ENCODE measurements around the gene TP53BP1.
"Not testable (repeated sequence)": the region's sequence is repeated elsewhere in the genome, so short reads cannot be mapped to it uniquely, and the experiment has no call there.

TP53BP1 gene

GRCh38 chr15:43406808-43407207, 86.1 kb downstream of the TP53BP1 start:
- no peak for DNase-seq

DNA sequence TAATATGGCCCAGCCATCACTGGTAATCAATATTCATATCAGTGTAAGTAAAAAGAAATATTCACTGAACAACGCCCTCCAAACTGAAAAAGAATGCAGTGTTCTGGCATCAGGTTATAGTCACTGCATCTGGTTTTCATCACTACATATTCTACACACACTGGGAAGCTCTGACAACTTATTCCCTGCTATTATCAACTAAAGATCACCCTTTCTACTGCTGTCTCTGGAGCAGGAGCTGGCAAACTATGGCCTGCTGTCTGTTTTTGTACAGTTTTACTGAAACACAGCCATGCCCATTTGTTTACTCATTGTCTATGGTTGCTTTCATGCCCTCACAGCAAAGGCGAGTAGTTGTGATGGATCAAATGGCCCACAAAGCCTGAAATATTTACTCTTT, 86.8 kb downstream of the TP53BP1 start:
- DNase-seq = no peak

GRCh38 chr15:43404130-43404529, 88.8 kb downstream of the TP53BP1 start:
- no peak for DNase-seq

GRCh38 chr15:43403616-43404015, 89.3 kb downstream of the TP53BP1 start:
- DNase-seq = no peak

- DNase-seq = no peak
These were observed 90.7 kb downstream of the TP53BP1 start for GRCh38 chr15:43402255-43402654.

GRCh38 chr15:43393592-43393991, 99.4 kb downstream of the TP53BP1 start:
- not testable (repeated sequence) for DNase-seq

- DNase-seq = no peak
These were observed 102.2 kb downstream of the TP53BP1 start for GRCh38 chr15:43390723-43391122.

GRCh38 chr15:43383070-43383469, 109.9 kb downstream of the TP53BP1 start:
- no peak for DNase-seq

- no peak for DNase-seq
These were observed 110.6 kb downstream of the TP53BP1 start for GRCh38 chr15:43382310-43382709.

DNA sequence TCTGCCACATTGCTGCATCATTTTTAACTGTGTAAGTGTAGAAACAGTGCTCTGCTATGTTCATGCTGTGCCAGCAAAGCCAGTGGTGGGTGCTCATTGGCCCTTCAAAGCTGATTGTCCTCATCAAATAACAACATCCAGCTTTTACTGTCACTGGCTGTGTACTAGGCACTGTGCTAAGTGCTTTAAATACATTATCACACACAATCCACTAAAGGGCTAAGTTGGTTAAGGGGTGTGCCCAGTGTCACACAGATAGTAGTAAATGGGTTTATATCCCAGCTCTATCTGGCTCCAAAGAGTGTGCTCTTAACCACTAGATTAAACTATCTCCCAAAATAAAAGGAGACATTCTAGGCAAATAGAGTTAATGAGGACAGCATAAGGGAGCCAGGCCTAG, 114.4 kb downstream of the TP53BP1 start:
- no peak for DNase-seq

- DNase-seq = peak; percentile 42
These were observed 116.8 kb downstream of the TP53BP1 start for GRCh38 chr15:43376017-43376705.

GRCh38 chr15:43370975-43371974, 121.7 kb downstream of the TP53BP1 start, which contains the start of the genes TUBGCP4 and ZSCAN29:
TSS of gene TUBGCP4 (plus strand) at chr15:43371101. CDS start at chr15:43371355, 254 bp downstream.
TSS of gene ZSCAN29 (minus strand) at chr15:43371043. CDS start at chr15:43369913, 1,130 bp downstream.
- DNase-seq = peak; percentile 85

DNA sequence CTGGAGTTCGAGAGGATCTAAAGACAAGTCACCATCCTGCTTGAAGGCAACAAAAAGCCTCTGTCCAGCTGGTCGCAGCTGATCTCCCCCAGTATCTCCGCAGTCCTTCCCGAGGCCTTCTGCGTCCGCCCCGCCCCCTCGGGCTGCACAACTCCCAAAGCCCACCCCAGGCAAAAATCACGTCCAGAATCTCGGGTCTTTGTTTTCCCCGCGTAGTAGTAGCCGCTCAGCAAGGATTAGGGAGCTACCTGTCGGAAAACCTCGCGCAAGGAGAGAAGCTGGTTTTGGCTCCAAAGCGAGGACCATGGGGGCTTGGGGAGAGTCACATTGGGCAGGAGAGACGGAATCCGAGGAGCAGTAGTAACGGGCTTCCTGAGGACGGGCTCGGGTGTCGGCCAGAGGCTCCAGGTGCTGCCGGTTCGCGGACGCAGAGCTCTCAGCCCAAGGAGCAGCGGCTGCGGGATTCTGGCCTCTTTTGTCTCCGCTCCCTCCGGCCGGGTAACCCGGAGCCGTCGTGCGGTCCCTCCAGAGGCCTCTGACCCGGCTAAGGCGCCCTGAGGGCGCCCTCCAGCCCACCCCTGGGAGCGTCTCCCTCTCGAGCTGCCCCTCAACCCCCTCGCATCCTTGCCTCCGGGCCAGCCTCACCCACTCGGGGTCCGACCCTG, 122.5 kb downstream of the TP53BP1 start:
- no peak for DNase-seq

DNA sequence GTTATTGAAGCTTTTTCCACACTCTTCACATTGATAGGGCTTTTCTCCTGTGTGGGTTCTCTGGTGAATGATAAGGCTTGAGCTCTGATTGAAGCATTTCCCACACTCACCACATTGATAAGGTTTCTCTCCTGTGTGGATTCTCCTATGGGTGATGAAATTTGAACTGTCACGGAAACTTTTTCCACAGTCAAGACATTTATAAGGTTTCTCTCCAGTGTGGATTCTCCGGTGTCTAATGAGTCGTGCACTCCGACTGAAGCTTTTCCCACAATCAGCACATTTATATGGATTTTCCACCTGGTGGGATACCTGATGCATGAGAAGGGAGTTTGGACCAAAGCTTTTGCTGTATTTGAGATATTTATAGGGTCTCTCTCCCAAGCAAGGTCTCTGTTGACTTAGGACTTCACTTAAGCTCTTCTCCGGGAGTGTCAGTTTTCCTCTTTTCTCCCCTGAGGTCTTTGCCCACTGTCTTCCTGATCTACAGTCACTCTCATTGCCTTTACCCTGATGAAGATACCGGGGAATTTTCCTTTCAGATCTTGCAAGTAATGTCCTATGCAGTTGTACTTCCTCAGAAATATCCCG, 131.5 kb downstream of the TP53BP1 start:
- DNase-seq = no peak

DNA sequence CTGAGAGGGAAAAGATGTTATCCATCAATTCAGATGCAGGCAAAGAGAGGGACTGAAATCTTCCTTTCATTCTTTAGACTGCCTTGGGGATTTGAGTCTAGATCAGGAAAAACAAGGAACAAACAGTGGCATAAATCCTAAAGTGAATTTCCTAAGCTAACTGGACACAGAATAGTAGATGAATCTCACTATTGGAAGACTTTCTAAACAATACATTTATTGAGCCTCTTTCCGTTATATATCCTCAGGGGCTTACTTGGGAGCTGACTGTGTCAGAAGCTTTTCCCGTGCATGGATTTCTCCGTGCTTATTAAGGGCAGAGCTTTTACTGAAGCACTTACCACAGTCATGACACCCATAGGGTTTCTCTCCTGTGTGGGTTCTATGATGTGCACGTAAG, 132.1 kb downstream of the TP53BP1 start:
- no peak for DNase-seq
